NCI-H774 (cell line): ENCODE measurements around the gene MAP4K4.

ENCODE experiments used
- DNase-seq: peaks from one replicate; lab custom pipeline; 2025; lab: John Stamatoyannopoulos, UW

Gene MAP4K4

GRCh38 chr2:101697124-101698013, at the start of gene MAP4K4:
TSS of gene MAP4K4 (plus strand) at chr2:101697707. CDS start at chr2:101698081, 374 bp downstream.
- peak; percentile 69 for DNase-seq

- DNase-seq, result no peak
These were observed 44.0 kb upstream of the MAP4K4 start for GRCh38 chr2:101653469-101653868.

- DNase-seq, result no peak
These were observed 41.6 kb upstream of the MAP4K4 start for GRCh38 chr2:101655702-101656422.

- no peak for DNase-seq
These were observed 39.7 kb upstream of the MAP4K4 start for GRCh38 chr2:101657787-101658186.

DNA sequence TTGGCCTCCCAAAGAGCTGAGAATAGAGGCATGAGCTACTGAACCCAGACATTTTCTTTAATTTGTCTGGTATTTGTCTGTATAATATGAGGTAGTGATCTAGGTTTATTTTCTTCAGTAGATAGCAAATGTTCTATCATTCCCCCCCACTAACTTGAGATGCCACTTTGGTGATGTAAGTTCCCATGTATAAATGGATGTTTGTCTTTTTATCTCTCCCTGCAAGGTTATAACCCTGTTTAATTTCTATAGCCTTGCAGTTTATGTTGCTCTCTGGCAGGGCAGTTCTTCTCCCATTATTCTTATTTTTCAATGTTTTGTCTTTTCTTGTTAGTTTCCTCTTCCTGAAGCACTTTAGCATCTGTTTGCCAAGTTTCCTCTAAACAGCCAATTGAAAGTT, 39.1 kb upstream of the MAP4K4 start:
- no peak for DNase-seq

- no peak for DNase-seq
These were observed 32.2 kb upstream of the MAP4K4 start for GRCh38 chr2:101665312-101665711.

GRCh38 chr2:101667823-101668222, 29.7 kb upstream of the MAP4K4 start:
- DNase-seq, result no peak

DNA sequence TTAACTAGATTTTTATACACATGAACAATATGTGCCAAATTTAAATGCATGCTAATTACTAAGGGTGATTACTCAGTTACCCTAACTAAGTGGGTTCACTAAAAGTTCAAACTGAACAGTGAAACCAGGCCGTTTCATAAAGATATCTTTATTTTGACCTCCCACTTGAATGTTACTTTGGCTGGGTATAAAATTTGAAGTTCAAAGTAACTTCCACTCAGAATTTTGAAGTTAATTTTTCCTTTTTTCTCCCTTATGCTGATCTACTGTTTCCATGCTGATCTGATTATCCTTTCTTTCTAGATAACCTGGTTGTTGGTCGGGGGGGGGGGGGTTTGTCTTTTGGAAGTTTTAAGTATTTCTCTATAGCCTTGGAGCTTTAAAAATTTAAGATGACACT, 25.5 kb upstream of the MAP4K4 start:
- no peak for DNase-seq

- no peak for DNase-seq
These were observed 23.6 kb upstream of the MAP4K4 start for GRCh38 chr2:101673920-101674319.

- DNase-seq, result no peak
These were observed 22.0 kb upstream of the MAP4K4 start for GRCh38 chr2:101675512-101675911.

GRCh38 chr2:101676674-101677073, 20.8 kb upstream of the MAP4K4 start:
- DNase-seq, result no peak

DNA sequence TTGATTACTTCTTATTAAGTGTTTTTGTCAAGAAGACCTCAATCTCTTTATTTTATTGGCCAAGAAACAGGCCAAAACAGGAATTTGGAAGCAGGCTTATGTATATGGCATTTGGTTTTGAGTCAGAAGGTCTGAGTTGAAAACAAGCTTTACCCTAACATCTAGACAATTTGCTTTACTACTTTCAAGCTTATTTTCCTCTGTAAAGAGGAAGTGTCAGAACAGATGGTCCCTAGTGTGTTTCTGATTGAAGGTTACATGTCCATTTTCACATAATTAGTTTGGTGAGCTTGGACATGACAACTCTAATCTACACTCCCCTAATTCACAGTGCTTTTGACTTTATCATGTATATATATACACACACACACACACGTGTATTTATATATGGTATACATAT, 19.8 kb upstream of the MAP4K4 start:
- DNase-seq, result no peak

GRCh38 chr2:101678379-101678778, 19.1 kb upstream of the MAP4K4 start:
- no peak for DNase-seq

- DNase-seq, result no peak
These were observed 18.3 kb upstream of the MAP4K4 start for GRCh38 chr2:101679037-101679726.

DNA sequence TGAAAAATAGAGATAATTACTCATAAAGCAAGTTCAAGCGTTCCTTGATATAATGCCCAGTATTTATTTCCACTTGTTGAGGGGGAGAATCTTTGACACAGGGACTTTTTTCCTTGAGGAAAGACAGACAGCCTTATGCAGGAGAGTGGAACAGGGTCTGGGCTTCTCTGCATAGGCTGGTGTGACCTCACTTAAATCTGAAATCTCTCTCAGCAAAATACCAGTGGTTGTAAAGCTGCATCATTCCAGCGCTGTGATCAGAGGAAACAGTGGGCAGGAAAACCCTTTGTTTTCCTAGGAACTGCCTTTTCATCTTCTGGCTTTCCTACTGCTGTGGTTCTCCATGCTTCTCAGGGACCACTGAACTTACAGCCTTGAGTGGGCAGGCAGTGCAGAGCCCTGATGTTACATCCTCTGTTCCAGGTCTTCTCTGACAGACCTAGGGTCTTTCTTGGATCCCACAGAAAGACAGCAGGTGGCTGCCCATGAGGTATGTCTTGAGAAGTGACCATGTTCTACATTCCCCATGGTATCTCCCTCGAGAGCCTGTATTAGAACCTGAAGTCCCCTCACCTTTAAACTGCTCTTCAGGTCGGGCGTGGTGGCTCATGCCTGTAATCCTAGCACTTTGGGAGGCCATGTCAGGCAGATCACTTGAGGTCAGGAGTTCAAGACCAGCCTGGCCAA, 17.6 kb upstream of the MAP4K4 start:
- DNase-seq, result no peak

DNA sequence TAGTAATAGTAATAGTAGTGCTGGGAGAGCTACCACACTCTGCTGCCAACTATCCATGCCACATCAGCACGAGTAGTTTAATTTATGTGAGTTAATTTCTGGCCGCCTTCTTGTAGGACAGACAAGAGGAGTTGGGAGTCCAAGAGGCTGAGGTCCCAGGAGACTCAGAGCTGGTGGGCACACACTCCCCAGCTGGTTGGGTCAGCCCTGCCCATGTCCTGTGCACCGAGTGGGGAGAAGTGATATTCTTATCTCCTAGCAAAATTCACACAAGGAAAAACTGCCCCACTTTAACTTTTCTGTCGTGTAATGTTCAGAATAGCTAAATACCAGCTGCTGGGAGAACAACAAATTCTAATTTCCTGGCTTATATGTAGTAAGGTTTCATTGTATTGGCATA, 15.2 kb upstream of the MAP4K4 start:
- DNase-seq, result no peak

DNA sequence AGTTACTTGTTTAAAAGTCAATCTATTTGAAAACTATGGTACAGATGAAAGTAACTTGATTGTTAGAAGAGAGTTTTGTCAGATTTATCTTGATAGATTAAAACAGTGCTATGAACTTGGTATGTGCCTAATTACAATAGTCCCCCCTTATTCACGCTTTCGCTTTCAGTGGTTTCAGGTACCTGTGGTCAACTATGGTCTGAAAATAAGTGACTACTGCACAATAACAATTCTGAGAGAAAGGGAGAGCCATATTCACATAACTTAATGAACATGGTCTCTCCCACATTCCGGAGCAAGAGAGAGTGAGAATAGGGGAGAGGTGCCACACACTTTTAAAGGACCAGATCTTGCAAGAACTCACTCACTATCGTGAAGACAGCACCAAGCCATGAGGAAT, 13.2 kb upstream of the MAP4K4 start:
- no peak for DNase-seq

GRCh38 chr2:101688261-101688660, 9.2 kb upstream of the MAP4K4 start:
- no peak for DNase-seq

DNA sequence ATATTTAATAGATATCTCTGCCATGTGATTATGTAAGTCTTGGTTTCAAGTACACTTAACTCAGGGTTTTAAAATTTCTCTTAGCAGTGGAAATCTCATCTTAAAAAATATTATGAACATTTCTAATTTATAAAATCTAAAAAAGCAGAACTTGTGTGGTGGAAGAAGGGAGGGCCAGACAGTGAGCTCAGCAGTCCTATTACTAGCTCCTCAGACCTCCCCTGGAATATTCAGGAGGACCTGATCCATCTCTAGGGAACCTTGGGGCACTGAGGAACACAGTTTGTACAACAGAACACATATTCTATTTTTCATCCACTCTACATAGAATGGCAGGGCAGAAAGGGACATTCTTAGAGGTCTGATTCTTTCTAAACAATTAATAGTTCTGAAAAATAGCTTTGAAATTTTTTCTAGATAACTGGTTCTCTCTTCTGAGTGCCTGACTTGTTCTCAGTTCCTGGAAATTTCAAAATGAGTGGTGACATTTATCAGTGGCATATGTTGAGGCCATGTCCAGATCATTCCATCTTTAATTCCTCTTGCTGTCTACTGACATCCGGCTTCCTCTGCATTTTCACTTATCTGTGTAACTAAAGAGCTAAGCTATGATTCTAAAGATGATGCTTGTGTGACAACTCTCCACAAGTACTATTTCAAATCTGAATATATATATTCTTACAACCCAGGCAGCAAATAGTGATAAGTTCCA, 8.2 kb upstream of the MAP4K4 start:
- DNase-seq, result no peak

DNA sequence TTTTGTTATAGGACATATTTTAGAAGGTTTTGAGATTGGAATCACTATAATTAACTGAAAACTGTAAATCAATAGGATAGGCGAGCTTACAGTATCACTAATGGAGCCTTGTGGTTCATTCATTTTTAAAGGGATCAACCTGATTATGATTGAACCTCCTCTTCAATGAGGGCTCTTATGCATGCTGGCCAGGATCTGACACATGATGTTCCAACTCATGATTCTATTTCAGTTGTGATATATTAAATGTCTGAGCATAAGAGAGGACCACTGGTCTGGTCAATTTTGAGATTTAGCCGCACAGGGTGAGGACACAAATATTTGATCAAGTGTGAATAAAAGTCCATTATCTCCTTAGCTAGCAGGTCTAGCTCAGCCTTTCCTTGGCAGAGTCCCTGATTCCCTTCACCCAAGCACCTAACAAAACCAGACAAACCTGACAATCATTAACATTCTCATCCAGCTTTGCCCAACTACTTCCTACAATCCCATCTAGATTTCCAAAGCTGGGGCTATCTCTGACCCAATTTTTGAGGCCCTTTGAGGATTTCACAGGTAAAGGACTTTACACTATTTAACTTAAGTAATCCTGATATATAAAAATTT, 6.9 kb upstream of the MAP4K4 start:
- no peak for DNase-seq

DNA sequence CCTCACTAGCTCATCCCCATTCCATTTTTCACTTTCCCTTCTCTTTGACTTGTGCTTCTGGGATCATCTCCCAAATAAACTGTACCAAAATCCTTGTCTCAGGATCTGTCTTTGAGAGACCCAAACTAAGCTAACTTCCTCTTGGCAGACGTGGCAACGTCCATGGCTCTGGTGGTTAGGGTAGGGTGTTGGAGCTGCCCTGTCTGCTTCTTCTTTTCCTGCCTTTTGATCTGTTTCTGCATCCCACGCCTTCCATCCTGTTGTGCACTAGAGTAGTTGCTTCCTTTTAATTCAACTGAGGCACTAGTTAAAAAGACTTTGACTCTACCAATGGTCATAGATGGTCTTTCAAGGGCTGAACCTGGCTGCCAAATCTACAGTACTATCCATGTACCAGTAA, 5.5 kb upstream of the MAP4K4 start:
- no peak for DNase-seq
